Measurements from ENCODE around the gene CCDC191.

DNA sequence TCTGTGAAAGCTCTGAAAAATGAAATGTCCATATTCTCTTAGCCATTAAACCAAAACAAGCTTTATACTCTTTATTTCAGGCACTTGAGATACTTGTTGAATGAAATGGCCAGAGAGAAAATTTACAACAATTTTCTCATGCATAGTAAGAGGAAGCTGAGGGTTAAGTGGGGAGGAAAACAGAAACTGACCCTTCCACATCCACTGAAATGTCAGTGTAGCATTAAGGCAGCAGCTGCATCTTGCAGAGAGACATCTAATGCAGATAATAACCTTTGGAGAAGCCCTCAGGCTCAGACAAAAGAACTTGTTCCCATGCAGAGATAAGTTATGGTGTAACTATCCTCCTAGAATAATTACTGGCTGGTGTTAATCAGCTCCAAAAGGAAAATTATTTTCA, 74.5 kb downstream of the CCDC191 start:
- TF ChIP-seq POLR2AphosphoS5 (IDR thresholded peaks at IDR 0.05) (no peak), POLR2A (IDR thresholded peaks at IDR 0.05) (no peak)
- TF ChIP-seq, protein P1, sequence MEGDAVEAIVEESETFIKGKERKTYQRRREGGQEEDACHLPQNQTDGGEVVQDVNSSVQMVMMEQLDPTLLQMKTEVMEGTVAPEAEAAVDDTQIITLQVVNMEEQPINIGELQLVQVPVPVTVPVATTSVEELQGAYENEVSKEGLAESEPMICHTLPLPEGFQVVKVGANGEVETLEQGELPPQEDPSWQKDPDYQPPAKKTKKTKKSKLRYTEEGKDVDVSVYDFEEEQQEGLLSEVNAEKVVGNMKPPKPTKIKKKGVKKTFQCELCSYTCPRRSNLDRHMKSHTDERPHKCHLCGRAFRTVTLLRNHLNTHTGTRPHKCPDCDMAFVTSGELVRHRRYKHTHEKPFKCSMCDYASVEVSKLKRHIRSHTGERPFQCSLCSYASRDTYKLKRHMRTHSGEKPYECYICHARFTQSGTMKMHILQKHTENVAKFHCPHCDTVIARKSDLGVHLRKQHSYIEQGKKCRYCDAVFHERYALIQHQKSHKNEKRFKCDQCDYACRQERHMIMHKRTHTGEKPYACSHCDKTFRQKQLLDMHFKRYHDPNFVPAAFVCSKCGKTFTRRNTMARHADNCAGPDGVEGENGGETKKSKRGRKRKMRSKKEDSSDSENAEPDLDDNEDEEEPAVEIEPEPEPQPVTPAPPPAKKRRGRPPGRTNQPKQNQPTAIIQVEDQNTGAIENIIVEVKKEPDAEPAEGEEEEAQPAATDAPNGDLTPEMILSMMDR (IDR thresholded peaks at IDR 0.05) = no peak
